BLaER1 treated with 17β-estradiol and CSF1 and Interleukin-3, amounts not matched to agents 10 nM and 100 nM (cell line): ENCODE results near the gene RUNX1.
"Not testable (repeated sequence)": the region's sequence is repeated elsewhere in the genome, so short reads cannot be mapped to it uniquely, and the experiment has no call there.

ENCODE experiments used
- H3K27ac ChIP-seq, 11 experiments: shearing (Covaris generic); formaldehyde crosslinking; 2 replicates each; pipeline ENCODE4 v1.8.1; 2022
- H3K27me3 ChIP-seq, 11 experiments: shearing (Covaris generic); formaldehyde crosslinking; 2 replicates each; pipeline ENCODE4 v1.8.1; 2022
- H3K36me3 ChIP-seq, 11 experiments: shearing (Covaris generic); formaldehyde crosslinking; 2 replicates each; pipeline ENCODE4 v1.8.1; 2022
- H3K4me1 ChIP-seq, 10 experiments: shearing (Covaris generic); formaldehyde crosslinking; 2 replicates each; pipeline ENCODE4 v1.8.1; 2022
- H3K4me2 ChIP-seq, 11 experiments: shearing (Covaris generic); formaldehyde crosslinking; 2 replicates each; pipeline ENCODE4 v1.8.1; 2022
- H3K4me3 ChIP-seq, 10 experiments: shearing (Covaris generic); formaldehyde crosslinking; 2 replicates each; pipeline ENCODE4 v1.8.1; 2022
- H3K9ac ChIP-seq, 11 experiments: shearing (Covaris generic); formaldehyde crosslinking; 2 replicates each; pipeline ENCODE4 v1.8.1; 2022
- H3K9me3 ChIP-seq, 11 experiments: shearing (Covaris generic); formaldehyde crosslinking; replicated peaks in 1 of 11; 2 replicates each; pipeline ENCODE4 v1.8.1; 2022
- H4K20me1 ChIP-seq, 11 experiments: shearing (Covaris generic); formaldehyde crosslinking; 2 replicates each; pipeline ENCODE4 v1.8.1; 2022
- Cebpa-rat ChIP-seq, 11 experiments: shearing (Covaris generic); IDR thresholded peaks; 2 replicates each; pipeline ENCODE4 v1.8.1; 2022

RUNX1 gene

GRCh38 chr21:34804584-34804983 lies 244.5 kb downstream of the RUNX1 start:
- not testable (repeated sequence) for H3K27me3 ChIP-seq
- peak overlapping the region in 1 of 10 experiments; percentile 9; a peak in 1 of 20 replicates for H3K4me3 ChIP-seq
- H4K20me1 ChIP-seq = peaks cover 91 to 100% (median 100%) of the 10 kb centered on the region in 11 experiments
- peak overlapping the region; percentile 9 to 82 (median 65); a peak in 21 of 22 replicates for H3K4me2 ChIP-seq
- H3K36me3 ChIP-seq = peaks cover 92 to 100% (median 98%) of the 10 kb centered on the region in 11 experiments
- peaks cover 0 to 11% (median 0%) of the 10 kb centered on the region in 11 experiments; a peak in 3 of 22 replicates for H3K9me3 ChIP-seq
- peak in 3 of 11 experiments; percentile 9 to 56 (median 36); a peak in 2 of 22 replicates for TF ChIP-seq Cebpa-rat (IDR thresholded peaks at IDR 0.05)
- H3K4me1 ChIP-seq = peaks cover 42 to 79% (median 59%) of the 10 kb centered on the region in 10 experiments
- peak overlapping the region in 4 of 11 experiments; percentile 7 to 40 (median 32); a peak in 3 of 22 replicates for H3K9ac ChIP-seq
- H3K27ac ChIP-seq = peak overlapping the region; percentile 3 to 54 (median 37); a peak in 15 of 22 replicates

- peaks cover 35 to 72% (median 52%) of the 10 kb centered on the region in 10 experiments for H3K4me1 ChIP-seq
- H4K20me1 ChIP-seq = peaks cover 89 to 100% (median 100%) of the 10 kb centered on the region in 11 experiments
- H3K4me2 ChIP-seq = peak overlapping the region in 10 of 11 experiments; percentile 9 to 82 (median 66); a peak in 16 of 22 replicates
- H3K9me3 ChIP-seq = peaks cover 0 to 11% (median 0%) of the 10 kb centered on the region in 11 experiments; a peak in 3 of 22 replicates
- peaks cover 92 to 100% (median 98%) of the 10 kb centered on the region in 11 experiments for H3K36me3 ChIP-seq
- H3K27ac ChIP-seq = peak overlapping the region in 10 of 11 experiments; percentile 3 to 54 (median 24); a peak in 13 of 22 replicates
- H3K9ac ChIP-seq = peak overlapping the region in 1 of 11 experiments; percentile 27; a peak in 2 of 22 replicates
- H3K4me3 ChIP-seq = no peak overlapping the region
- no peaks in the 10 kb centered on the region for H3K27me3 ChIP-seq
- no peak for TF ChIP-seq Cebpa-rat (IDR thresholded peaks at IDR 0.05)
Observed at GRCh38 chr21:34803782-34804370, 245.2 kb downstream of the RUNX1 start.

DNA sequence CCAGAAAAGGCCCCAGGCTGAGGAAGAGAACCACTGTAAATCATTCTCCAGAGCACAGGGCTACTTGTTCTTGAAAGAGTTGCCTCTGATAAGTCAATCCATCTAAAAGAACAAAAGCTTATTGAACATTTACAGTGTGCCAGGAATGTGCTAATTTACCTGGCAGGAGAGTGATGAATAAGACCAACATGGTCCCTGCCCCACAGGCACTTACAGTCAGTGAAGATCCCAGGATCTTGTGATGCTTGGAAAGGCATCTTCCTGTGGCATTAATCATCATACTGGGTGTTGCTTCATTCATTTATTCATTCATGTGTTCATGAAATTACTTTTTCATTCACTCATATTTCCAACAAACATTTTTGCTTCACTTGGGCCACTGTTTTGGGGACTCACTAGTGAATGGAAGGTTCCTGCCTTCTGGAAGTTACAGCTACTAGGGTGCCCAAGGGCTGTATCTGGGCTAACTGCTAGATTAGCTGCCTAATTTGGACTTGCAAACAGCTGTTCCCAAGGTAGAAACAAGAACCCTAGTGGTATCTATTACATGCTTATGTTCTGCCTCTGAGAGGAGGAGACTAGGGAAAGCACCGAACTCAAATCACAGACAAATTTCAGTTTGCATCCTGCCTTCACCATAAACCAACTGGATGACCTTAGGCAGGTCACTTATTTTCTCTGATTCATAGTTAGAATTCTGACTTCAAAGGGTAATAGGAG lies 246.8 kb downstream of the RUNX1 start:
- H3K4me2 ChIP-seq = peak overlapping the region in 3 of 11 experiments; percentile 11 to 44 (median 38); a peak in 5 of 22 replicates
- H3K27me3 ChIP-seq = no peaks in the 10 kb centered on the region
- peaks cover 0 to 5% (median 0%) of the 10 kb centered on the region in 11 experiments; a peak in 3 of 22 replicates for H3K9me3 ChIP-seq
- no peak for TF ChIP-seq Cebpa-rat (IDR thresholded peaks at IDR 0.05)
- no peak overlapping the region for H3K9ac ChIP-seq
- no peak overlapping the region for H3K4me3 ChIP-seq
- peak overlapping the region in 1 of 11 experiments; percentile 31; a peak in 1 of 22 replicates for H3K27ac ChIP-seq
- H3K4me1 ChIP-seq = peaks cover 20 to 57% (median 36%) of the 10 kb centered on the region in 10 experiments
- H4K20me1 ChIP-seq = peaks cover 86 to 100% (median 100%) of the 10 kb centered on the region in 11 experiments
- H3K36me3 ChIP-seq = peaks cover 92 to 100% (median 99%) of the 10 kb centered on the region in 11 experiments

DNA sequence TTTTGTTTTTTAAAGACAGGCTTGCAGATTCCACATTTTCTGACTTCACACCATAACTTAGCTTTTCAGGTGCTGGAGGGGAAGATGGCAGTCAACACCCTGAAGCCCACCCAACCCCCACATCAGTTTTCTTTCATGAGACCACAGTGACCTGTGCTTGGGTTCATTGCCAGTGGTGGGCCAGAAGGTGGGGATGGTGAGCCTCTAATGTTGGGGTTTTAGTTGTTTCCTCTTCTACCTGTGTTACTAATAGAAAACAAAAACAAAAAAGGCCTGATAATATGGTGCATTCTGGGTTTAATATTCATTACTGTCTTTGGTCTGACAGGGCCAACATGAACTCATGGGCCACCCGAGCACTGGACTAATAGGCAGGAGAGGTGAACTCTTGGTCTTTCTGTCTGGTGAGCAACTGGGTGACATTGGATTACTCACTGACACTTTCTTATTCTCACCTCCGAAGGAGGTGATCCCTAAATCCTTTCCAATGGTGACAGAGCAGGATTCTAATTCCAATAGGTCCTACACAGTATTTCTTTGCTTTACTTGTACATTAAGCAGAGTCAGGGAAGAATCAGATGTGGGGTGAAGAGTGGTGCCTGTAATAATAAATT lies 247.5 kb downstream of the RUNX1 start:
- Histone ChIP-seq H3K4me1 (peaks cover 17 to 50% (median 29%) of the 10 kb centered on the region in 10 experiments), H3K27me3 (no peaks in the 10 kb centered on the region), H3K36me3 (peaks cover 92 to 100% (median 99%) of the 10 kb centered on the region in 11 experiments), H3K9me3 (no peaks in the 10 kb centered on the region; a peak in 1 of 22 replicates), H3K4me2 (peak overlapping the region in 1 of 11 experiments; percentile 38; a peak in 1 of 22 replicates), H4K20me1 (peaks cover 85 to 100% (median 100%) of the 10 kb centered on the region in 11 experiments), H3K4me3 (no peak overlapping the region), H3K9ac (no peak overlapping the region), H3K27ac (no peak overlapping the region)
- TF ChIP-seq Cebpa-rat (IDR thresholded peaks at IDR 0.05) = no peak

DNA sequence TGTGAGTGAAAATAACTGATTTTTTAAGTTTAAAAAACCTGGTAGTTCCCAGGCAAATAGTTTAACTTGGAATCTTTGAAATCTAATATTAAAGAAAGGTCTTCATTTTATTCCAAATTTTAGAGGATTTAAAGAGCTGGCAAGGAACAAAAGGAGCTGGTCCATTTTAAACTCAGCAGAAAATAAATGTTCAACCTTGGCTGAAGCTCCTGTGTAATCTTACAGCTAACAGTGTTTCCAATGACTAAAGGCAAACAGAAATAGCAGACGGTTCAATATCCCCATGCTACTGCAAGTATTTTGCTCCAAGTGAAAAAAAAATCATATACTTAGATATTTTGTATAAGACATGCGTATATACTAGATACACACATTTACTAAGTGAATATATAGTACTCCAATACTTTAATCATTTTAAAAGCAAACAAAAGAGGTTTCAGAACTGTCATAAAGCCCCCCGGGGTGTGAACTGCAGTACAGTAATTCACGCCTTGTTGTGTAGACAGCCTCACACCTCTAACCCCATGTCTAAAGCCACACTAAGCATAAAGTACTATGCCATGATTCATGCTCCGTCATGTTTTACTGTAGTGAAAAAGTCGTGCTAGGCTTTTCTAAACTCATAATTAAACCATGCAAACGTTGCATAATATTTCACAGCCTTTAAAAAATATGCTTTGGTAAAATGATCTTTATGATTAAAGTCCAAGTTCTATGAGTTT lies 248.1 kb downstream of the RUNX1 start:
- H4K20me1 ChIP-seq = peaks cover 82 to 100% (median 100%) of the 10 kb centered on the region in 11 experiments
- 0 out of 22 replicates have a peak overlapping the region, but pooled peaks of 1 of the 11 experiments have one; percentile 22 for H3K9ac ChIP-seq
- peaks cover 17 to 43% (median 23%) of the 10 kb centered on the region in 10 experiments for H3K4me1 ChIP-seq
- H3K27ac ChIP-seq = no peak overlapping the region
- no peak for TF ChIP-seq Cebpa-rat (IDR thresholded peaks at IDR 0.05)
- no peaks in the 10 kb centered on the region for H3K9me3 ChIP-seq
- H3K4me3 ChIP-seq = no peak overlapping the region
- H3K27me3 ChIP-seq = no peaks in the 10 kb centered on the region
- peaks cover 92 to 100% (median 99%) of the 10 kb centered on the region in 11 experiments for H3K36me3 ChIP-seq
- H3K4me2 ChIP-seq = no peak overlapping the region

DNA sequence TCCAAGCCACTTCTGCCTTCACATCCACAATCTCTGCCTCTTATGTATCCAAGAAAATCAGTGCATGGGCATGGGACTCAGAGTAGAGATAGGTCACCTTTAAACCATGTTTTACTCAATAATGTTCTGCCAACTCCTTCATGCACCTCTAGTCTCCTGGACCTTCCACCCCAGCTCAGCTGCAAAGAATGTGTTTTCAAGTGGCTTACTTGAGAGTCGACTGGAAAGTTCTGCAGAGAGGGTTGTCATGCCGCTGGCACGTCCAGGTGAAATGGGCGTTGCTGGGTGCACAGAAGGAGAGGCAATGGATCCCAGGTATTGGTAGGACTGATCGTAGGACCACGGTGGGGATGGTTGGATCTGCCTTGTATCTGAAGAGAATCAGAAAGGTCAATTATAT lies 250.0 kb downstream of the RUNX1 start:
- Histone ChIP-seq H3K9ac (no peak overlapping the region), H3K4me1 (peaks cover 2 to 24% (median 6%) of the 10 kb centered on the region in 10 experiments; a peak in 19 of 20 replicates), H3K27ac (no peak overlapping the region), H3K9me3 (no peaks in the 10 kb centered on the region), H3K4me2 (no peak overlapping the region), H3K36me3 (peaks cover 95 to 100% (median 100%) of the 10 kb centered on the region in 11 experiments), H3K4me3 (no peak overlapping the region), H4K20me1 (peaks cover 81 to 100% (median 100%) of the 10 kb centered on the region in 11 experiments), H3K27me3 (no peaks in the 10 kb centered on the region)
- TF ChIP-seq Cebpa-rat (IDR thresholded peaks at IDR 0.05) = no peak

DNA sequence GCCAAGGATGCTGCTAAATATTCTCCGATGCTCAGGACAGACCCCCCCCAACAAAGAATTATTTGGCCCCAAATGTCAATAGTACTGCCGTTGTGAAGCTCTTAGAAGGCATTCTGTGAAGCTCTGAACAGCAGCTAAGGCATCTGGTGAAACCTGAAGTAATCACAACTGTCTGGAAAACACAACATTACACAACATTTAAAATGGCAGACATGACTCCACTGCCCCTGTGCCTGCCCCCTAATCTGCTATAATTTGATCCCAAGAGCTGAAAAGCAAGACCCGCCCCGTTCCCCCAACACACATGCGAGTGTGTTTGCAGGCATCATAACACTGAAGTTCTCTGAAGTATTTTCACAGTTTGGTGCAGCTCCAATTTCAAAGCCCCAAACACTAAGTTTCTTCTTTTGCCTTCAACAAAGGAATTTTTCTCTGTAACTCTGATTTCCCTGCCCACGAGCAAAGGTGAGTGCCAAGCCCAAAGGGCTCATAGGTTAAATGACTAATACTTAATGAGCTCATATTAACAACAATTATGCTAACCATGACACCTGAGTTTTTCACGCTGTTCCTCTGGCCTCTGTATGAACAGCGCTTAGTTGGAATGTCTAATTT lies 251.1 kb downstream of the RUNX1 start:
- H3K36me3 ChIP-seq = peaks cover 98 to 100% (median 100%) of the 10 kb centered on the region in 11 experiments
- H3K4me3 ChIP-seq = no peak overlapping the region
- H3K4me2 ChIP-seq = no peak overlapping the region
- TF ChIP-seq Cebpa-rat (IDR thresholded peaks at IDR 0.05) = no peak
- H3K9me3 ChIP-seq = no peaks in the 10 kb centered on the region
- H3K9ac ChIP-seq = no peak overlapping the region
- H4K20me1 ChIP-seq = peaks cover 81 to 100% (median 100%) of the 10 kb centered on the region in 11 experiments
- H3K27ac ChIP-seq = no peak overlapping the region
- no peaks in the 10 kb centered on the region for H3K27me3 ChIP-seq
- peaks cover 0 to 14% (median 0%) of the 10 kb centered on the region in 10 experiments; a peak in 7 of 20 replicates for H3K4me1 ChIP-seq

DNA sequence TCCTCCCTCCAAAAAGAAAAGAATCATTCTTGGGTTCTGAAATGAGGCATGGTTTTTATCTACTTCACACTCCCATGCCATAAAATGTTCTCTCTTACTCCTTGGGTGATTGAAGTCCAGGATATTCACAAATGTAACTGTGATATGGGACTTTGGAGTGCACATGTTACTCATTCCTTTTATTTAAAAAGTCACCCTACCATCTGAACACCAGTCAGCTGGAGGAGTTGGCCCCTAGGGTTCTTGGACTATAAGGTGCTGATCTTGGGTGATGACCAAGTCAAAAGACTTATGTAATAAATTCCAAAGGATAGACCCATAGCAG lies 251.9 kb downstream of the RUNX1 start:
- H3K9ac ChIP-seq = no peak overlapping the region
- peaks cover 98 to 100% (median 100%) of the 10 kb centered on the region in 11 experiments for H3K36me3 ChIP-seq
- peaks cover 81 to 100% (median 100%) of the 10 kb centered on the region in 11 experiments for H4K20me1 ChIP-seq
- no peak overlapping the region for H3K4me2 ChIP-seq
- TF ChIP-seq Cebpa-rat (IDR thresholded peaks at IDR 0.05) = no peak
- peaks cover 0 to 5% (median 0%) of the 10 kb centered on the region in 10 experiments; a peak in 6 of 20 replicates for H3K4me1 ChIP-seq
- no peak overlapping the region for H3K4me3 ChIP-seq
- H3K9me3 ChIP-seq = no peaks in the 10 kb centered on the region
- no peaks in the 10 kb centered on the region for H3K27me3 ChIP-seq
- H3K27ac ChIP-seq = no peak overlapping the region
